H1 (cell line): ENCODE results near the gene ADGRL4. TPM values are rescaled to one million over a fixed set of nuclear protein-coding genes. Genes with fewer than 3 reads are reported as not detected.

Source experiments
- CTCF ChIA-PET: fragments of 300-600 bp; sonication (Branson Sonifier 250); formaldehyde crosslinking; loops from one replicate; lab custom pipeline; 2021; ENCODE audit not compliant: partially characterized antibody; lab: Charles Lee
- POLR2A ChIA-PET: fragments of 300-600 bp; sonication (Branson Sonifier 250); formaldehyde crosslinking; loops from one replicate; lab custom pipeline; 2021; ENCODE audit warnings: inconsistent platforms; ENCODE audit not compliant: partially characterized antibody; lab: Charles Lee
- DNase-seq, 2 experiments: peaks; one replicate each; pipeline versions ENCODE4 v3.0.0 to v3.0.0-alpha.2; 2010 to 2022; ENCODE audit warnings: low spot score in 2 of 2, low read depth in 1 of 2, mixed read lengths in 1 of 2
- FAIRE-seq: peaks from 2 replicates; lab custom pipeline; 2011; peaks lifted over from hg19 to GRCh38; lab: Jason Lieb, UNC
- H2AFZ ChIP-seq: 2 replicates; pipeline ENCODE4 v1.8.1; 2012; ENCODE audit warnings: low read length, inconsistent platforms
- H2AK5ac ChIP-seq: 2 replicates; pipeline ENCODE4 v1.6.1; 2013; ENCODE audit warnings: low read depth, low read length
- H2BK120ac ChIP-seq: replicated peaks from 2 replicates; pipeline ENCODE3; 2013; ENCODE audit warnings: low read depth, low read length, inconsistent platforms
- H2BK12ac ChIP-seq: 2 replicates; pipeline ENCODE4 v1.6.1; 2013; ENCODE audit warnings: low read depth, low read length
- H2BK15ac ChIP-seq: 2 replicates; pipeline ENCODE4 v1.6.1; 2013; ENCODE audit warnings: low read length
- H2BK20ac ChIP-seq: 2 replicates; pipeline ENCODE4 v1.6.1; 2013; ENCODE audit warnings: low read length
- H2BK5ac ChIP-seq: 2 replicates; pipeline ENCODE4 v1.6.1; 2013; ENCODE audit warnings: low read depth, low read length
- H3K14ac ChIP-seq: 2 replicates; pipeline ENCODE4 v1.6.1; 2013; ENCODE audit warnings: inconsistent platforms; ENCODE audit not compliant: insufficient read length
- H3K18ac ChIP-seq: 2 replicates; pipeline ENCODE4 v1.6.1; 2013; ENCODE audit warnings: low read length; ENCODE audit errors: extremely low read depth
- H3K23ac ChIP-seq: 2 replicates; pipeline ENCODE4 v1.6.1; 2013; ENCODE audit warnings: inconsistent platforms; ENCODE audit not compliant: insufficient read length
- H3K23me2 ChIP-seq: 2 replicates; pipeline ENCODE4 v1.6.1; 2013; ENCODE audit warnings: low read depth, low read length
- H3K27ac ChIP-seq: 2 replicates; pipeline ENCODE4 v1.6.1; 2011; ENCODE audit warnings: low read depth, low read length, inconsistent platforms
- H3K27me3 ChIP-seq, 4 experiments: replicated peaks in 1 of 4; 1 replicate in 1 of 4; 2 replicates in 3 of 4; pipeline versions ENCODE4 v1.6.1 to v1.8.1; 2011 to 2013; ENCODE audit warnings: low read length in 3 of 4, mild to moderate bottlenecking in 3 of 4, inconsistent platforms in 2 of 4, mixed read lengths in 2 of 4, moderate library complexity in 1 of 4; ENCODE audit not compliant: control insufficient read depth in 3 of 4, insufficient read depth in 3 of 4; ENCODE audit errors: extremely low read depth in 1 of 4
- H3K36me3 ChIP-seq, 4 experiments: 2 replicates each; pipeline versions ENCODE4 v1.6.1 to v1.8.1; 2011 to 2013; ENCODE audit warnings: mild to moderate bottlenecking in 4 of 4, low read length in 3 of 4, moderate library complexity in 2 of 4, control low read depth in 1 of 4, inconsistent platforms in 1 of 4; ENCODE audit not compliant: insufficient read depth in 4 of 4, control insufficient read depth in 2 of 4
- H3K4ac ChIP-seq: replicated peaks from 2 replicates; pipeline ENCODE3; 2013; ENCODE audit warnings: low read length, low read depth, mixed read lengths, inconsistent platforms; ENCODE audit not compliant: insufficient read length
- H3K4me1 ChIP-seq, 4 experiments: replicated peaks in 1 of 4; 1 replicate in 1 of 4; 2 replicates in 3 of 4; pipeline versions ENCODE4 v1.6.1 to v1.8.1; 2011 to 2013; ENCODE audit warnings: low read length in 3 of 4, inconsistent platforms in 2 of 4, mixed read lengths in 1 of 4; ENCODE audit not compliant: insufficient read depth in 4 of 4, control insufficient read depth in 3 of 4
- H3K4me2 ChIP-seq, 2 experiments: 2 replicates each; pipeline versions ENCODE4 v1.6.1 to v1.8.1; 2011 to 2013; ENCODE audit warnings: low read depth in 2 of 2, low read length in 2 of 2, control low read depth in 1 of 2, inconsistent platforms in 1 of 2, mild to moderate bottlenecking in 1 of 2; ENCODE audit not compliant: insufficient read depth in 1 of 2
- H3K4me3 ChIP-seq, 4 experiments: fragments of 200-600, 300-600 bp in 1 of 4; sonication (generic), shearing (Covaris generic), sonication (Bioruptor Twin) in 1 of 4; 2 replicates each; pipeline versions ENCODE4 v1.5.1 to v1.8.1; 2011 to 2016; ENCODE audit warnings: low read length in 4 of 4, low read depth in 3 of 4, control low read depth in 2 of 4, inconsistent platforms in 2 of 4, mild to moderate bottlenecking in 2 of 4, mixed read lengths in 1 of 4, moderate library complexity in 1 of 4; ENCODE audit not compliant: insufficient read depth in 2 of 4; ENCODE audit errors: extremely low read depth in 1 of 4
- H3K56ac ChIP-seq: replicated peaks from 2 replicates; pipeline ENCODE3; 2013; ENCODE audit warnings: low read depth, mild to moderate bottlenecking, mixed read lengths, low read length, inconsistent platforms; ENCODE audit not compliant: insufficient read length
- H3K79me1 ChIP-seq: 2 replicates; pipeline ENCODE4 v1.6.1; 2013; ENCODE audit warnings: low read depth, low read length, control low read depth
- H3K79me2 ChIP-seq, 2 experiments: 2 replicates each; pipeline versions ENCODE4 v1.6.1 to v1.8.1; 2012 to 2013; ENCODE audit warnings: low read length in 2 of 2, mild to moderate bottlenecking in 2 of 2, inconsistent platforms in 1 of 2; ENCODE audit not compliant: insufficient read depth in 2 of 2, control insufficient read depth in 1 of 2
- H3K9ac ChIP-seq, 4 experiments: replicated peaks in 1 of 4; 1 replicate in 1 of 4; 2 replicates in 3 of 4; pipeline versions ENCODE4 v1.6.1 to v1.8.1; 2011 to 2013; ENCODE audit warnings: low read depth in 3 of 4, low read length in 3 of 4, control low read depth in 2 of 4, mild to moderate bottlenecking in 2 of 4, moderate library complexity in 2 of 4, inconsistent platforms in 1 of 4; ENCODE audit errors: extremely low read depth in 1 of 4
- H3K9me3 ChIP-seq, 2 experiments: 2 replicates each; pipeline versions ENCODE4 v1.6.1 to v1.8.1; 2012 to 2013; ENCODE audit warnings: mild to moderate bottlenecking in 2 of 2, moderate library complexity in 2 of 2, control low read depth in 1 of 2, inconsistent platforms in 1 of 2, low read depth in 1 of 2, low read length in 1 of 2, mixed read lengths in 1 of 2; ENCODE audit not compliant: insufficient read depth in 2 of 2
- H4K20me1 ChIP-seq, 2 experiments: replicated peaks in 1 of 2; 2 replicates each; pipeline versions ENCODE3 to v1.8.1; 2011 to 2013; ENCODE audit warnings: inconsistent platforms in 2 of 2, low read length in 2 of 2, mild to moderate bottlenecking in 1 of 2; ENCODE audit not compliant: insufficient read depth in 2 of 2, control insufficient read depth in 1 of 2
- H4K5ac ChIP-seq: 2 replicates; pipeline ENCODE4 v1.6.1; 2013; ENCODE audit warnings: low read length, low read depth, mixed read lengths, inconsistent platforms; ENCODE audit not compliant: insufficient read length
- H4K8ac ChIP-seq: 2 replicates; pipeline ENCODE4 v1.8.0; 2013; ENCODE audit warnings: mild to moderate bottlenecking, moderate library complexity, low read length, inconsistent platforms; ENCODE audit not compliant: insufficient read depth; ENCODE audit errors: extremely low read depth
- H4K91ac ChIP-seq: replicated peaks from 2 replicates; pipeline ENCODE3; 2013; ENCODE audit warnings: low read length, mixed read lengths, inconsistent platforms; ENCODE audit not compliant: insufficient read length
- CBX8 ChIP-seq: fragments of 300-800, 300-1000 bp; sonication (generic); IDR thresholded peaks from 2 replicates; pipeline ENCODE4 v1.7.1; 2016; ENCODE audit warnings: low read depth, low read length, borderline replicate concordance
- CREB1 ChIP-seq: IDR thresholded peaks from 2 replicates; pipeline ENCODE4 v1.6.1; 2012; ENCODE audit warnings: inconsistent platforms
- EP300 ChIP-seq, 2 experiments: IDR thresholded peaks; 1 replicate in 1 of 2; 2 replicates in 1 of 2; pipeline ENCODE4 v1.6.1; 2011 to 2012; ENCODE audit warnings: low read depth in 2 of 2, low read length in 2 of 2, mild to moderate bottlenecking in 2 of 2, borderline replicate concordance in 1 of 2, inconsistent platforms in 1 of 2, moderate library complexity in 1 of 2
- FOSL1 ChIP-seq: IDR thresholded peaks from 2 replicates; pipeline ENCODE4 v1.6.1; 2011; ENCODE audit warnings: mild to moderate bottlenecking, low read depth, low read length, moderate library complexity; ENCODE audit not compliant: insufficient read depth
- JUN ChIP-seq: IDR thresholded peaks from 2 replicates; pipeline ENCODE4 v1.6.1; 2011; ENCODE audit warnings: low read depth, mild to moderate bottlenecking, improper control_type of control experiment, low read length
- NRF1 ChIP-seq: IDR thresholded peaks from 2 replicates; pipeline ENCODE4 v1.6.1; 2011; ENCODE audit warnings: mild to moderate bottlenecking, low read depth, low read length, improper control_type of control experiment
- PHF8 ChIP-seq: fragments of 200-600 bp; sonication (generic); conservative IDR thresholded peaks from 2 replicates; pipeline ENCODE4 v1.7.1; 2012; ENCODE audit warnings: low read depth, mild to moderate bottlenecking, inconsistent platforms, low read length, moderate library complexity
- RXRA ChIP-seq: IDR thresholded peaks from 2 replicates; pipeline ENCODE4 v1.6.1; 2011; ENCODE audit warnings: low read depth, mild to moderate bottlenecking, low read length, moderate library complexity; ENCODE audit not compliant: insufficient read depth
- TCF12 ChIP-seq: IDR thresholded peaks from 2 replicates; pipeline ENCODE4 v1.6.1; 2011; ENCODE audit warnings: low read depth, mild to moderate bottlenecking, low read length
- WGBS, 2 experiments: shearing (Covaris generic) in 1 of 2; methylation state at CpG; one replicate each; pipeline versions ENCODE4 v1.1.6 to v1.1.7; 2013 to 2015; ENCODE audit warnings: low lambda C conversion rate in 2 of 2, mixed read lengths in 2 of 2, inconsistent platforms in 1 of 2, low coverage in 1 of 2, missing lambda C conversion rate in 1 of 2; ENCODE audit not compliant: insufficient replicate concordance in 2 of 2, insufficient coverage in 1 of 2, insufficient read length in 1 of 2; ENCODE audit errors: extremely low coverage in 1 of 2, missing lambda C conversion rate in 1 of 2; 5-methylcytosine and 5-hydroxymethylcytosine counted together
- polyA plus RNA-seq, 7 experiments: library from polyadenylated mRNA; depleted of rRNA in 3 of 7; stranded (reverse) in 5 of 7; unstranded in 2 of 7; fragments of >200 nt in 5 of 7; fragments of 200-250 nt in 2 of 7; gene quantifications; 1 replicate in 5 of 7; 2 replicates in 1 of 7; 4 replicates in 1 of 7; pipeline versions ENCODE4 v1.2.1 to v1.2.3, GENCODE V29; 2011 to 2013; ENCODE audit warnings: missing spikeins in 2 of 7, mixed read lengths in 2 of 7
- total RNA-seq: library from RNA; stranded (reverse); fragmentation: NEBNext Ultra II Directional; extraction: Animal tissue kit (Norgen Biotek cat#: 25700); gene quantifications from 2 replicates; pipeline ENCODE4 v1.2.1, GENCODE V29; 2021
- TF ChIP-seq, protein P1 (sequence below): IDR thresholded peaks from 2 replicates; pipeline ENCODE4 v1.6.1; 2012; ENCODE audit warnings: inconsistent platforms

The ADGRL4 gene
- total and polyA plus RNA-seq, 2 of the 8 experiments (the other 6 are each of a cell fraction or from before 2014, with no cell fraction given), result 0.60 to 0.97 TPM

DNA sequence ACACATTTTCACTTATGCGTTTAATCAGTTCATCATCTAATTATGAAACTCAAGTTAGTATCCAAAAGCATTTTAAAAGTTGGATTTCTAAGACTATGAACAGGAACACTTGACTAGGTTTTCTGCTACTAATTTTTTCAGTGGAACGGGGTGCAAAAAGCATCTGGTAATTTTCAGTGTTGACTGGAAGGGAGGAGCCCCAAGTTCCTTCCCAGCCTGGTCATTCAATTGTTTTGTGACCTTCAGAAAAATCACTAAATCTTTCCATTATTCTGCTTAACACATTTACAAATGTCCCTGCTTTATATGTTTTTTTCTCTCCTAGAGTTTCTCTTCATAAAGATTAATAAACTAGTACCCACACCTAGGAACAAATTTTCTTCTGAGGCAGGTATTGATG, 6.0 kb upstream of the ADGRL4 start:
- no peak overlapping the region for H3K27ac ChIP-seq
- H3K4me2 ChIP-seq, result no peak overlapping the region
- H3K18ac ChIP-seq, result no peak overlapping the region
- H3K4me1 ChIP-seq, result no peaks in the 10 kb centered on the region
- ChIA-PET POLR2A (no interaction called here), CTCF (no interaction called here)
- H3K27me3 ChIP-seq, result no peaks in the 10 kb centered on the region
- DNase-seq, result no peak
- H2AFZ ChIP-seq, result no peak overlapping the region
- 97% methylated on average over 2 of the region's 2 CpGs; no CpG with 5 or more reads in 1 of the 2 experiments for WGBS, 2 experiments
- H2AK5ac ChIP-seq, result no peak overlapping the region
- no peak overlapping the region for H3K4me3 ChIP-seq
- H3K23me2 ChIP-seq, result no peaks in the 10 kb centered on the region
- no peaks in the 10 kb centered on the region for H3K36me3 ChIP-seq
- no peak overlapping the region for H2BK5ac ChIP-seq
- no peak overlapping the region for H2BK15ac ChIP-seq
- H2BK20ac ChIP-seq, result no peak overlapping the region
- no peak for FAIRE-seq
- H3K9ac ChIP-seq, result no peak overlapping the region
- no peak overlapping the region for H3K14ac ChIP-seq
- H3K79me1 ChIP-seq, result no peaks in the 10 kb centered on the region
- H3K4ac ChIP-seq, result no peak overlapping the region
- no peak overlapping the region for H3K56ac ChIP-seq
- H3K9me3 ChIP-seq, result no peaks in the 10 kb centered on the region
- H2BK12ac ChIP-seq, result no peak overlapping the region
- H4K5ac ChIP-seq, result no peak overlapping the region
- H2BK120ac ChIP-seq, result no peak overlapping the region
- no peak overlapping the region for H4K8ac ChIP-seq
- H4K91ac ChIP-seq, result no peak overlapping the region
- H4K20me1 ChIP-seq, result no peaks in the 10 kb centered on the region
- H3K23ac ChIP-seq, result no peak overlapping the region
- H3K79me2 ChIP-seq, result no peaks in the 10 kb centered on the region
- TF ChIP-seq, protein P1, sequence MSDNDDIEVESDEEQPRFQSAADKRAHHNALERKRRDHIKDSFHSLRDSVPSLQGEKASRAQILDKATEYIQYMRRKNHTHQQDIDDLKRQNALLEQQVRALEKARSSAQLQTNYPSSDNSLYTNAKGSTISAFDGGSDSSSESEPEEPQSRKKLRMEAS, result no peak
- TF ChIP-seq TCF12 (no peak), CREB1 (no peak), PHF8 (no peak), NRF1 (no peak), RXRA (no peak), CBX8 (no peak), JUN (no peak), EP300 (IDR thresholded peaks at IDR 0.05; ENCODE audit: borderline replicate concordance in 1 of 2, low read depth in 2 of 2, low read length in 2 of 2) (no peak), FOSL1 (no peak)
